ENCODE data around the gene AMPD1. TPM values are rescaled to one million over a fixed set of nuclear protein-coding genes. Genes with fewer than 3 reads are reported as not detected.

The AMPD1 gene
- total RNA-seq = 31.1 TPM

- peak; percentile 38 for DNase-seq
Measured at GRCh38 chr1:114695430-114696058, at the start of gene AMPD1. Gene AMPD1 (minus strand): TSS chr1:114695546. CDS start chr1:114695471, 75 bp downstream.

- no peak for DNase-seq
Measured at GRCh38 chr1:114741963-114742746, 46.8 kb upstream of the AMPD1 start.

- no peak for DNase-seq
Measured at GRCh38 chr1:114740331-114740730, 45.0 kb upstream of the AMPD1 start.

- no peak for DNase-seq
Measured at GRCh38 chr1:114737314-114737849, 42.0 kb upstream of the AMPD1 start.

GRCh38 chr1:114735479-114735878 lies 40.1 kb upstream of the AMPD1 start:
- DNase-seq = no peak

- no peak for DNase-seq
Measured at GRCh38 chr1:114729782-114730181, 34.4 kb upstream of the AMPD1 start.

GRCh38 chr1:114728553-114728952 lies 33.2 kb upstream of the AMPD1 start:
- no peak for DNase-seq

GRCh38 chr1:114725230-114725629 lies 29.9 kb upstream of the AMPD1 start:
- no peak for DNase-seq

- DNase-seq = no peak
Measured at GRCh38 chr1:114723915-114724314, 28.6 kb upstream of the AMPD1 start.

GRCh38 chr1:114723457-114723856 lies 28.1 kb upstream of the AMPD1 start:
- DNase-seq = no peak

- DNase-seq = no peak
Measured at GRCh38 chr1:114720492-114720891, 25.1 kb upstream of the AMPD1 start.

GRCh38 chr1:114719424-114719787 lies 24.1 kb upstream of the AMPD1 start:
- DNase-seq = no peak

- no peak for DNase-seq
Measured at GRCh38 chr1:114718661-114719423, 23.5 kb upstream of the AMPD1 start.

- peak; percentile 97 for DNase-seq
Measured at GRCh38 chr1:114716304-114717170, 21.2 kb upstream of the AMPD1 start, which contains the start of gene NRAS. Gene NRAS (minus strand): TSS chr1:114716771. CDS start chr1:114716160, 611 bp downstream.

GRCh38 chr1:114715952-114716303 lies 20.6 kb upstream of the AMPD1 start:
- no peak for DNase-seq

- no peak for DNase-seq
Measured at GRCh38 chr1:114712977-114713376, 17.6 kb upstream of the AMPD1 start.

- DNase-seq = no peak
Measured at GRCh38 chr1:114710360-114710759, 15.0 kb upstream of the AMPD1 start.

- DNase-seq = no peak
Measured at GRCh38 chr1:114707604-114708003, 12.3 kb upstream of the AMPD1 start.

GRCh38 chr1:114703242-114703641 lies 7.9 kb upstream of the AMPD1 start:
- peak; percentile 32 for DNase-seq

- DNase-seq = peak; percentile 34
Measured at GRCh38 chr1:114702737-114703136, 7.4 kb upstream of the AMPD1 start.

- DNase-seq = no peak
Measured at GRCh38 chr1:114701931-114702330, 6.6 kb upstream of the AMPD1 start.

Data from tongue (tissue), 2 donors.